ENCODE data around the gene ACOX1. TPM values are rescaled to one million over a fixed set of nuclear protein-coding genes. Genes with fewer than 3 reads are reported as not detected.
A peak's percentile ranks its signal among the peaks of the same experiment; 100 is the strongest.

Gene ACOX1
- total and polyA plus RNA-seq, 2 donors: 15.1 to 76.0 TPM

GRCh38 chr17:75950855-75951554, 28.0 kb downstream of the ACOX1 start:
- WGBS: 75% methylated on average over 8 of the region's 8 CpGs
- Histone ChIP-seq H3K4me1 (ENCODE audit: insufficient read depth) (no peaks in the 10 kb centered on the region), H3K27ac (ENCODE audit: low read depth) (no peak overlapping the region), H3K4me3 (ENCODE audit: low read depth, low read length) (no peak overlapping the region), H3K36me3 (ENCODE audit: insufficient read depth) (peaks cover 9% of the 10 kb centered on the region)
- DNase-seq (ENCODE audit: extremely low spot score): no peak

- no peak overlapping the region for H3K27ac ChIP-seq (ENCODE audit: low read depth)
- H3K4me1 ChIP-seq (ENCODE audit: insufficient read depth): no peaks in the 10 kb centered on the region
- peaks cover 9% of the 10 kb centered on the region for H3K36me3 ChIP-seq (ENCODE audit: insufficient read depth)
- 92% methylated on average over 6 of the region's 6 CpGs for WGBS
- no peak for DNase-seq (ENCODE audit: extremely low spot score)
- no peak overlapping the region for H3K4me3 ChIP-seq (ENCODE audit: low read depth, low read length)
Measured at GRCh38 chr17:75950421-75950820, 28.5 kb downstream of the ACOX1 start.

GRCh38 chr17:75945211-75945610, 33.8 kb downstream of the ACOX1 start:
- no peak overlapping the region for H3K27ac ChIP-seq (ENCODE audit: low read depth)
- no peak for DNase-seq (ENCODE audit: extremely low spot score)
- no peaks in the 10 kb centered on the region for H3K4me1 ChIP-seq (ENCODE audit: insufficient read depth)
- H3K36me3 ChIP-seq (ENCODE audit: insufficient read depth): peaks cover 3% of the 10 kb centered on the region
- WGBS: 70% methylated on average over 2 of the region's 2 CpGs
- no peak overlapping the region for H3K4me3 ChIP-seq (ENCODE audit: low read depth, low read length)

GRCh38 chr17:75943491-75943890, 35.5 kb downstream of the ACOX1 start:
- Histone ChIP-seq H3K4me1 (ENCODE audit: insufficient read depth) (no peaks in the 10 kb centered on the region), H3K27ac (ENCODE audit: low read depth) (no peak overlapping the region), H3K4me3 (ENCODE audit: low read depth, low read length) (no peak overlapping the region), H3K36me3 (ENCODE audit: insufficient read depth) (peaks cover 3% of the 10 kb centered on the region)
- WGBS: 84% methylated on average over 1 of the region's 1 CpG
- no peak for DNase-seq (ENCODE audit: extremely low spot score)

GRCh38 chr17:75942473-75942872, 36.5 kb downstream of the ACOX1 start:
- 80% methylated on average over 4 of the region's 4 CpGs for WGBS
- DNase-seq (ENCODE audit: extremely low spot score): no peak
- Histone ChIP-seq H3K4me1 (ENCODE audit: insufficient read depth) (no peaks in the 10 kb centered on the region), H3K4me3 (ENCODE audit: low read depth, low read length) (no peak overlapping the region), H3K36me3 (ENCODE audit: insufficient read depth) (peaks cover 3% of the 10 kb centered on the region), H3K27ac (ENCODE audit: low read depth) (no peak overlapping the region)

- WGBS: 37% methylated on average over 6 of the region's 6 CpGs
- no peaks in the 10 kb centered on the region for H3K4me1 ChIP-seq (ENCODE audit: insufficient read depth)
- H3K4me3 ChIP-seq (ENCODE audit: low read depth, low read length): peak overlapping the region; percentile 90
- no peak for DNase-seq (ENCODE audit: extremely low spot score)
- peaks cover 2% of the 10 kb centered on the region for H3K36me3 ChIP-seq (ENCODE audit: insufficient read depth)
- H3K27ac ChIP-seq (ENCODE audit: low read depth): no peak overlapping the region
Measured at GRCh38 chr17:75941442-75941819, 37.5 kb downstream of the ACOX1 start.

- H3K27ac ChIP-seq (ENCODE audit: low read depth): no peak within 1 kb of the TSS
- H3K36me3 ChIP-seq (ENCODE audit: insufficient read depth): peaks cover 2% of the 10 kb centered on the region
- no peaks in the 10 kb centered on the region for H3K4me1 ChIP-seq (ENCODE audit: insufficient read depth)
- DNase-seq (ENCODE audit: extremely low spot score): peak; percentile 77
- WGBS: under 1% methylated on average over 63 of the region's 63 CpGs
- peak within 1 kb of the TSS; percentile 90 for H3K4me3 ChIP-seq (ENCODE audit: low read depth, low read length)
Measured at GRCh38 chr17:75940727-75941441, 38.1 kb downstream of the ACOX1 start, which contains the start of gene FBF1. TSS of gene FBF1 (minus strand) at chr17:75941042. CDS start at chr17:75938149, 2,893 bp downstream.

- Histone ChIP-seq H3K4me1 (ENCODE audit: insufficient read depth) (no peaks in the 10 kb centered on the region), H3K27ac (ENCODE audit: low read depth) (no peak overlapping the region), H3K36me3 (ENCODE audit: insufficient read depth) (peaks cover 1% of the 10 kb centered on the region), H3K4me3 (ENCODE audit: low read depth, low read length) (no peak overlapping the region)
- WGBS: 81% methylated on average over 13 of the region's 13 CpGs
- DNase-seq (ENCODE audit: extremely low spot score): no peak
Measured at GRCh38 chr17:75937652-75938051, 41.3 kb downstream of the ACOX1 start.

GRCh38 chr17:75933808-75934207, 45.2 kb downstream of the ACOX1 start:
- DNase-seq (ENCODE audit: extremely low spot score): no peak
- Histone ChIP-seq H3K4me1 (ENCODE audit: insufficient read depth) (no peaks in the 10 kb centered on the region), H3K27ac (ENCODE audit: low read depth) (no peak overlapping the region), H3K4me3 (ENCODE audit: low read depth, low read length) (no peak overlapping the region), H3K36me3 (ENCODE audit: insufficient read depth) (peaks cover 1% of the 10 kb centered on the region)
- WGBS: 58% methylated on average over 4 of the region's 4 CpGs

- Histone ChIP-seq H3K4me1 (ENCODE audit: insufficient read depth) (no peaks in the 10 kb centered on the region), H3K27ac (ENCODE audit: low read depth) (no peak overlapping the region), H3K36me3 (ENCODE audit: insufficient read depth) (peaks cover 1% of the 10 kb centered on the region), H3K4me3 (ENCODE audit: low read depth, low read length) (no peak overlapping the region)
- no peak for DNase-seq (ENCODE audit: extremely low spot score)
- WGBS: 92% methylated on average over 5 of the region's 5 CpGs
Measured at GRCh38 chr17:75932852-75933251, 46.1 kb downstream of the ACOX1 start.

GRCh38 chr17:75931062-75931461, 47.9 kb downstream of the ACOX1 start:
- DNase-seq (ENCODE audit: extremely low spot score): no peak
- no peak overlapping the region for H3K4me3 ChIP-seq (ENCODE audit: low read depth, low read length)
- H3K4me1 ChIP-seq (ENCODE audit: insufficient read depth): no peaks in the 10 kb centered on the region
- 95% methylated on average over 4 of the region's 4 CpGs for WGBS
- H3K36me3 ChIP-seq (ENCODE audit: insufficient read depth): peaks cover 1% of the 10 kb centered on the region
- no peak overlapping the region for H3K27ac ChIP-seq (ENCODE audit: low read depth)

GRCh38 chr17:75927286-75927922, 51.6 kb downstream of the ACOX1 start:
- Histone ChIP-seq H3K27ac (ENCODE audit: low read depth) (no peak overlapping the region), H3K4me1 (ENCODE audit: insufficient read depth) (no peaks in the 10 kb centered on the region), H3K4me3 (ENCODE audit: low read depth, low read length) (no peak overlapping the region), H3K36me3 (ENCODE audit: insufficient read depth) (no peaks in the 10 kb centered on the region)
- DNase-seq (ENCODE audit: extremely low spot score): no peak
- 67% methylated on average over 6 of the region's 6 CpGs for WGBS

GRCh38 chr17:75926456-75926855, 52.5 kb downstream of the ACOX1 start:
- no peaks in the 10 kb centered on the region for H3K4me1 ChIP-seq (ENCODE audit: insufficient read depth)
- DNase-seq (ENCODE audit: extremely low spot score): no peak
- H3K27ac ChIP-seq (ENCODE audit: low read depth): no peak overlapping the region
- no peaks in the 10 kb centered on the region for H3K36me3 ChIP-seq (ENCODE audit: insufficient read depth)
- H3K4me3 ChIP-seq (ENCODE audit: low read depth, low read length): no peak overlapping the region
- 91% methylated on average over 4 of the region's 4 CpGs for WGBS

GRCh38 chr17:75925912-75926311, 53.1 kb downstream of the ACOX1 start:
- Histone ChIP-seq H3K27ac (ENCODE audit: low read depth) (no peak overlapping the region), H3K4me3 (ENCODE audit: low read depth, low read length) (no peak overlapping the region), H3K4me1 (ENCODE audit: insufficient read depth) (no peaks in the 10 kb centered on the region), H3K36me3 (ENCODE audit: insufficient read depth) (no peaks in the 10 kb centered on the region)
- 95% methylated on average over 15 of the region's 15 CpGs for WGBS
- no peak for DNase-seq (ENCODE audit: extremely low spot score)
